ENCODE results near the gene BNIPL. TPM values are rescaled to one million over a fixed set of nuclear protein-coding genes. Genes with fewer than 3 reads are reported as not detected.

The BNIPL gene
- total and polyA plus RNA-seq, 2 of the 8 experiments (the other 6 are each of a cell fraction or from before 2014, with no cell fraction given): 2.4 to 3.3 TPM

DNA sequence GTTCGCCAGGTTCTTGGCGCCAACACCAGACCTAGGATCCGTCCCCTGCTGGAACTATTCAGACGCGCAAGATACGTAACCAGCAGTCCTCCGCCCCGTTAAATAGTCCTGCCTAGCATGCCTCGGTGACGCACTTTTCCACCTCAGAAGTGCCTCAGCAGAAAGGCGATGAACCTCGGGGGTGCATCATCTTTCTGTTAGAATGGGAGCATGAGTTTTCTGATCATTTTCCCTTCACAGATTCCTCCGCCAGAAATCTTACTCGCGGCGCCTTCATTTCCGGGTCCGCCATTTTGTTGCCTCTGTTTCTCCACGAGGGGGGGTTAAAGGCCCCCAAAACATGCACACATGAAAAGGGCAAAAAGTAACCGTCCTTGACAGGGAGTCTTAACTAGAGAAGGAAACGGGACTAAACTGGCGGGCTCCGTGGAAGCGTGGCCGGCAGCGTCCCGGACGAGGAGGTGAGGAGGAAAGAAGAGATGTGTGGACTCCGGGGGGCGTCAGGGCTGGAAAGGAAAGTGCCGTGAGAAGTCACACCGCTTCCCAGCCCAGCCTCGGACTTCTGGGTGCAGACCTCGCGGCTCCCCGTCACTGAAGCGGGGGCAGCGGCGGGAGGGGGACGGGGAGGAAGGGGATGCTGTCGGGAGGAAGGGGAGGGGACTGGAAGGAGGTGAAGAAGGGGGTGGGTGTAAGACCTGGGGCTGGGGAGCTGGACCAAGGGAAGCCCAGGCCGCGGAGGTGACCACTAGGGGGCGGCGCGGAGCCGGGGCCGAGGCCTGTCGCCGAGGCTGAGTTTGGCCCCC is 34.3 kb downstream of the BNIPL start, which contains the start of gene GABPB2 (continued):
- TF ChIP-seq, protein P1, sequence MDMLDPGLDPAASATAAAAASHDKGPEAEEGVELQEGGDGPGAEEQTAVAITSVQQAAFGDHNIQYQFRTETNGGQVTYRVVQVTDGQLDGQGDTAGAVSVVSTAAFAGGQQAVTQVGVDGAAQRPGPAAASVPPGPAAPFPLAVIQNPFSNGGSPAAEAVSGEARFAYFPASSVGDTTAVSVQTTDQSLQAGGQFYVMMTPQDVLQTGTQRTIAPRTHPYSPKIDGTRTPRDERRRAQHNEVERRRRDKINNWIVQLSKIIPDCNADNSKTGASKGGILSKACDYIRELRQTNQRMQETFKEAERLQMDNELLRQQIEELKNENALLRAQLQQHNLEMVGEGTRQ (IDR thresholded peaks at IDR 0.05; ENCODE audit: low read length): no peak
- peak; percentile 82 for TF ChIP-seq TBP (IDR thresholded peaks at IDR 0.05; ENCODE audit: low read depth, low read length)
- no peak for TF ChIP-seq RFX5 (IDR thresholded peaks at IDR 0.05; ENCODE audit: borderline replicate concordance, low read depth, low read length)
- TF ChIP-seq TAF1 (IDR thresholded peaks at IDR 0.05; ENCODE audit: low read depth, low read length): no peak; the same call in none of the 2 replicates
- no peak for TF ChIP-seq CTBP2 (IDR thresholded peaks at IDR 0.05; ENCODE audit: borderline replicate concordance, insufficient read depth, insufficient read length, low read length)
- no peak; the same call in 1 of the 2 replicates for TF ChIP-seq BACH1 (IDR thresholded peaks at IDR 0.05; ENCODE audit: low read length)
- no peak for TF ChIP-seq ATF3 (IDR thresholded peaks at IDR 0.05; ENCODE audit: insufficient read depth, low read depth, low read length)
- no peak for TF ChIP-seq MAFK (IDR thresholded peaks at IDR 0.05; ENCODE audit: low read depth, low read length)
- TF ChIP-seq SUZ12 (IDR thresholded peaks at IDR 0.05; ENCODE audit: low read length): no peak
- TF ChIP-seq POU5F1 (IDR thresholded peaks at IDR 0.05; ENCODE audit: low read depth, low read length): no peak
- peak; percentile 52; the same call in 1 of the 2 replicates for TF ChIP-seq KDM5A (IDR thresholded peaks at IDR 0.05; ENCODE audit: low read length)
- TF ChIP-seq FOSL1 (IDR thresholded peaks at IDR 0.05; ENCODE audit: insufficient read depth, low read depth, low read length): no peak
- no peak for TF ChIP-seq EZH2 (IDR thresholded peaks at IDR 0.05; ENCODE audit: low read depth, low read length, severe bottlenecking)
- peak in 1 of 2 experiments; percentile 71; a peak in 1 of 4 replicates for TF ChIP-seq HDAC2 (IDR thresholded peaks at IDR 0.05; ENCODE audit: borderline replicate concordance in 1 of 2, low read depth in 2 of 2, low read length in 2 of 2)
- peak; percentile 92 for TF ChIP-seq CHD2 (IDR thresholded peaks at IDR 0.05; ENCODE audit: low read length)
- no peak; the same call in 1 of the 2 replicates for TF ChIP-seq CHD1 (IDR thresholded peaks at IDR 0.05; ENCODE audit: low read depth, low read length)
- TF ChIP-seq NRF1 (IDR thresholded peaks at IDR 0.05; ENCODE audit: low read depth, low read length): no peak
- TF ChIP-seq ASH2L (IDR thresholded peaks at IDR 0.05; ENCODE audit: low read length): peak; percentile 100
- TF ChIP-seq NANOG (IDR thresholded peaks at IDR 0.05; ENCODE audit: insufficient read depth, low read depth, low read length, poor library complexity, severe bottlenecking): no peak
- TF ChIP-seq JUND (IDR thresholded peaks at IDR 0.05; ENCODE audit: low read length): 0 out of 2 replicates have a peak, but pooled peaks have one; percentile 7
- no peak for TF ChIP-seq HDAC6 (IDR thresholded peaks at IDR 0.05; ENCODE audit: low read depth, low read length)
- no peak for TF ChIP-seq RNF2 (IDR thresholded peaks at IDR 0.05; ENCODE audit: borderline replicate concordance, low read depth, low read length, missing control alignments, poor library complexity, severe bottlenecking)

Data from H1 (cell line).